Gastrocnemius medialis (tissue), 4 donors: ENCODE measurements around the gene YAF2.

Source experiments
- POLR2A ChIP-seq, 2 donors: fragments of 450-650 bp; IDR thresholded peaks; one replicate each; pipeline ENCODE4 v1.6.1; 2017; ENCODE audit warnings: antibody characterized with exemption in 2 of 2, mild to moderate bottlenecking in 2 of 2, moderate library complexity in 2 of 2
- TF ChIP-seq, protein P1 (sequence below), 5 experiments: fragments of 450-650 bp in 3 of 5; fragments of 200-600 bp in 2 of 5; sonication (generic) in 2 of 5; IDR thresholded peaks in 4 of 5; conservative IDR thresholded peaks in 1 of 5; 1 replicate in 4 of 5; 2 replicates in 1 of 5; pipeline ENCODE4 v1.5.1; 2016 to 2019; ENCODE audit warnings: antibody characterized with exemption in 5 of 5, mild to moderate bottlenecking in 3 of 5, moderate library complexity in 3 of 5

DNA sequence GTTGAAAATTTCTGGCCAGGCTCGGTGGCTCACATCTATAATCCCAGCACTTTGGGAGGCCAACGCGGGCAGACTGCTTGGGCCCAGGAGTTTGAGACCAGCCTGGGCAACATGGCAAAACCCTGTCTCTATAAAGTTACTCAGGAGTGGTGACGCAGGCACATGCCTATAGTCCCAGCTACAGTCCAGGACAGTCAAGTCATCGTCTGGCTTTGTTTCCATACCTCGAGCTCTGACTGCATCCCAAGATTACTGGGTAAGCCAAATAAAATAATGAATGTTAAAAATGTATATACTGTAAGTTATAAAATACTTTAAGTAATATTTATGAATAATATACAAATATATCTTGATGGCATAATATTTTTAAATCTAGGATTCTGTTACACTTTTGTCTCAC, 70.3 kb downstream of the YAF2 start:
- TF ChIP-seq, protein P1, sequence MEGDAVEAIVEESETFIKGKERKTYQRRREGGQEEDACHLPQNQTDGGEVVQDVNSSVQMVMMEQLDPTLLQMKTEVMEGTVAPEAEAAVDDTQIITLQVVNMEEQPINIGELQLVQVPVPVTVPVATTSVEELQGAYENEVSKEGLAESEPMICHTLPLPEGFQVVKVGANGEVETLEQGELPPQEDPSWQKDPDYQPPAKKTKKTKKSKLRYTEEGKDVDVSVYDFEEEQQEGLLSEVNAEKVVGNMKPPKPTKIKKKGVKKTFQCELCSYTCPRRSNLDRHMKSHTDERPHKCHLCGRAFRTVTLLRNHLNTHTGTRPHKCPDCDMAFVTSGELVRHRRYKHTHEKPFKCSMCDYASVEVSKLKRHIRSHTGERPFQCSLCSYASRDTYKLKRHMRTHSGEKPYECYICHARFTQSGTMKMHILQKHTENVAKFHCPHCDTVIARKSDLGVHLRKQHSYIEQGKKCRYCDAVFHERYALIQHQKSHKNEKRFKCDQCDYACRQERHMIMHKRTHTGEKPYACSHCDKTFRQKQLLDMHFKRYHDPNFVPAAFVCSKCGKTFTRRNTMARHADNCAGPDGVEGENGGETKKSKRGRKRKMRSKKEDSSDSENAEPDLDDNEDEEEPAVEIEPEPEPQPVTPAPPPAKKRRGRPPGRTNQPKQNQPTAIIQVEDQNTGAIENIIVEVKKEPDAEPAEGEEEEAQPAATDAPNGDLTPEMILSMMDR (IDR thresholded peaks at IDR 0.05 in 4 of 5, conservative IDR thresholded peaks at IDR 0.05 in 1 of 5): no peak
- no peak for TF ChIP-seq POLR2A (IDR thresholded peaks at IDR 0.05)
